NCI-H446 treated with DMSO at 0.1 percent for 48 hours (cell line): ENCODE measurements around the gene PITPNB.

Experiments used
- DNase-seq: peaks from one replicate; lab custom pipeline; 2025; lab: John Stamatoyannopoulos, UW

The PITPNB gene

DNA sequence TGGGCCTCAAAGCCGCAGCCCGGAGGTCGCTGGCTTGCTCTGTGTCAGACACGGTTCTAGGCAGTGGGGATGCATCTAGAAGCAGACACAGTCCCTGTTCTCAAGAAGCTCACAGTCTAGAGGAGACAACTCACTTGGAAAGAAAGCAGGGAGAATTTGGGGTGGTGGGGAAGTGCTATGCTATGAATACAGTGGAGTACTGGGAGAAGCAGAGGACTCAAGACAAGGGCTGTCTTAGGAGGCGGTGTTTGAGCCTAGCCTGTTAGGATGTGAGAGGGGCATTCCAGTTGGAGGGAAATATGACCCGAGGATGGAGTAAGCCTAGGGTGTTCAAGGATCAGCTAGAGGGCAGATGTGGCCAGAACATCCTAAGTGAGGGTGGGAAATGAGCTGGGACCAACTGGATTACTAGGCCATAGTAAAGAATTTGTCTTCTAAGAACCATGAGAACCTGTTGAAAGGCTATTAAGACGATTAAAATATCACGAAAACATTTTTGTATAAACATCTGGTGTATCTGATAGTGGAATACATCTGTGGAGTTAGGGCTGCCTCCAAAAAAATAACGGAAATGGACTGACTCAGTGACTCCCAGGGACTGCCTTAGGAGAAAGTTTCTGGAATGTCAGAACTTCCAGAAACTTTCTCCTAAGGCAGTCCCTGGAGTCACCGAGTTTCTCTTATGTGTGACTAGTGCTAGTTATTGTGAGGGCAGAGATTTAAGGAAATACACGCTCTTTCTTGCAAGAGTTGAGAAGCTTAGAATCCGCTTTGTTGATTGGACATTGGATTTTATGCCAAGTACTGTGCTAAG is 1.1 kb upstream of the PITPNB start:
- peak; percentile 13 for DNase-seq

DNA sequence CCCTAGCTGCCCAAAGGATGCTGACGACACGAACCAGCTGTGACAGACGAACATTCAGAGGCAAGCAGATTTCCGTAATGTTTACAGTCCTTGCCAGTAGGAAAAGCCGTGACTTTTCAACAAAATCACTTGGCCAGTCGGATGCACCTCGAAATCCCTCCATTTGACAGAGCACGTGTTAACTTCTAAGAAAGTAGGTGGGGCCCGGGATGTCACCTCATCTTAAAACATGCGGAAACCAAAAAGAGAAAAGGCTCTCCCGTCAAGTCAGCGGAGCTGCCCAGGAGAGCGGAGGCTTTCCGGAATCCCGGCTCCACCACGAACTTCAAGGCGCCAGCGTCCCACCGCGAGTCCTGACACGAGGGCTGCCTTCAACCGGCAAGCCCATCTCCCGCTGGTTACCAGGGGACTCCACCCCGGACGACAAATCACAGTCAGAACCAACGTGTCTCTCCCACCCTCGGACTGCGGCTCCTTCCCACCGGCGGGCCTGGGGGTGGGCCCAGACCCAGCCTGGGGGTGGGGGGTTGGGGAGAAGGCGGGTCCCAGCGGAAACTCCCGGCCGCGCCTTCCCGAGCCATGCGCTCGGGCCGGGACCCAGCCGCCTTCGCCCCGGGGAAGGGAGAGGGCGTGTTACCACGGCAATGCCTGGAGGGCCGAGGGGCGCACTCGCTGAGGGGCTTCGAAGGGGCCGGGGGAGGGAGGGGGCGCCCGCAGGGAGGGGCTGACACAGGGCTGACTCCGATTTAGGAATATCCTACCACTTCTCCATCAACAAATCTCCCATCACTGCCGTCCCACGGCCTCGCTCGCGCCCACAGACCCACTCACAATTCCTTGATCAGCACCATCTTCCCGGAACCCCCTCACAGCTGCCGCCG is 475 bp downstream of the PITPNB start:
- DNase-seq, result no peak

DNA sequence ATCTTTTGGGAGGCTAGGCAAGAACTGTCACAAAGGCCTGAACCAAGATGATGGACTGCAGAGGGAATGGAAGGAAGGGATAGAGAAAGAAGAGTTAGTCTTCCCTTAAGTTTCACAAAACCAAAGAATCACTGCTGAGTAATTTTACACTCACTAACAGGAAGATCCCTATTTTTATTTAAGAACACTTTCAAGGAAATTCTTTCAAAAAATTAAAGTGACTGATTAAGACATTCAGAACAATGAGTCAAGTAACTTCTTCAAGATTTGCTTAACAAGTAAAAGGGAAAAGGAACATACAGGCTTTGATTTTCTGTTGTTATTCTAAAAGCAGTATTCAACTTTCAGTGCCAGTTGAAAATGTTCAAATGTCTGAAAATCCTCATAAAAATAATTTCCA is 3.1 kb downstream of the PITPNB start:
- DNase-seq, result no peak

DNA sequence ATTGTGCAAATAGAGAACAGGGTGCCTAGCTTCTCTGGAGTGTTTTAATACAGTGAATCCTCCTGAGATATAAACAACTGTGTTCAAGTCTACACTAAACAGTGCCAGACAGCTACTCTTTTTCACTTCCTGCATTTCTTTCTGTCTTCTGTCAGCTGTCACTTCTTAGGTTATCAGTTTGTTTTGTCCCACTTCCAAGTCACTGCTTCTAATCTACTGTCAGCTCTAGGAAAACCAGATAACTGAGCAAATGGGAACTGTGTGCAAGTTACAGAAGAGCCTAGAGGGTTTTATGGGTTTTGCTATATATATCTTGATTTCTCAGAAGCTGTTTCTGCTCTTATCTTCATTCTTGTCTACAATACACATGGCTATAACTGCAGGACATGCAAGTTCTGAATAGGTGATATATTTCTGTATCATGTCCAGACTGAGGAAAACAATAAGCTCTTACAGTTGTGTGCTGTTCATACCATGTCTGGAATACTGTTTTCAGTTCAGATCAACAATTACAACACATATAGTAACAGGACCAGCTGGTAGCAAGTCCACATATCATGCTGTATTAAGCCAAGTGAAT is 5.8 kb downstream of the PITPNB start:
- no peak for DNase-seq

DNA sequence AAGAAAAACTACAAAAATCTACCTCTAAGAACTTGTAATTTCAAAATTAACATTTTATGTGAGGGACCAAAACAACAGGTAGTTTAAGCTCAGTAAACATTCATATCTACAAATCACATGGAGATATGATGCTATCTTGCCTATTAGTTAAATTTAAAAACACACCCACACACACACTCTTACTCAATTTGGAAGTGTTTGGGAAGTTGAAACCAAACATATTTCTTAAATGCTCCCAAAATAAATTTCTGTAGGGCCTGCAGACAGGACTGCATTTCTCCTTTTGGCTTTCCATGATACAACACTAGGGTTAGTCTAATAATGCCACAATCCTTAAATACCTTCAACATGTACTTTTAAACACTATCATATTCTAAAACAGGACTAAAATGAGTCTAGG is 7.0 kb downstream of the PITPNB start:
- DNase-seq, result no peak

DNA sequence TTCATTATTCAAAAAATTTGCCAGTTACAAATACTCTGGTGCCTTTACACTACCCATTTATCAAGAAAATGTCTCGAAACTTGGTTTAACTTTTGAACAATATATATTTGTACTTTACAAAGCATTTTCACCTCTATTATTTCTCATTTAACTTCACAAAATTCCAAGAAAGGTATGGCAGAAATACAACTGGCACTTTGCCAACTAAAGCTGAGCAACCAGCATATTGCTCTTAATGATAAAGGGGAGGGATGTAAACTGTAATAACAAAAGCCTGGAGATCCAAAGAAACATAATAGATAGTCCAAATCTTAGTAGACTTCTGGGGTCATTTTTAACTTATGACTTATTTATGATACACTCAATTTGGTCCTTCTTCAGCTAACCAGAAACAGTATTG is 7.7 kb downstream of the PITPNB start:
- DNase-seq, result no peak

DNA sequence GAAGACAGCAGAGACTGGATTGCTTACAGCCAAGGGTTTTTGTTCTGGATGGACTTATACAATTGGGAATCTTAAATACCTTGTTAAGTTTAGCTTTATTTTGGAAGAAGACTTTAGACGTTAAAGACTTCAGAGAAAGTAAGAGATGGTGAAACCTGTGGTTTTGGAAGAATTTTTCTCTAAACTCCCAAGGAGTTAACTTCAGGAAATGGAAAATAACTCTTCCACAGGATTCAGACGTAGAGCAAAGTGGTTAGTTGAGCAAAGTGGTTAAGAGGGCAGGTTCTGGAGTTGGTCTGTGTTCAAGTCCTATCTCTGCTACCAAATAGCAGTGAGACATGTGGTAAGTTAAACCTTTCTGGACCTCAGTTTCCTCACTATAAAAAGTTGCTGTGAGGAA is 12.8 kb downstream of the PITPNB start:
- no peak for DNase-seq

DNA sequence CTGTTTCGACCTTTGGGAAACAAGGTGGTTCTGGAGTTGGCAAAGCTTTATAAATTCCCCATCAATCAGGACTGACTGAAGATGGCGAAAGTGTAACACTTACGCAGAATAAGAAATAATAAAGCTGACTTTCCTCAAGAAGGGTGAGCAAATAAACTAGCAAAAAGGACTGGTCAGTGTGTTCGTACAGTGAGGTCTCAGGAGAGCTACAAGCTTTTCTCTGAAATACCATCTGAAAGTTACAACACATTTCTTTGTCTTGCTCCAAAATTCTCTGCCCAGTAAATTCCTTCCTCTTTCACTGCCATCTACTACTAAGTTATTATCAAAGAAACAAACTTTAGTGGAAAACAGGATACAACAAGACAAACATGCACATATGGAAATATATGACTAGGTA is 13.4 kb downstream of the PITPNB start:
- no peak for DNase-seq

DNA sequence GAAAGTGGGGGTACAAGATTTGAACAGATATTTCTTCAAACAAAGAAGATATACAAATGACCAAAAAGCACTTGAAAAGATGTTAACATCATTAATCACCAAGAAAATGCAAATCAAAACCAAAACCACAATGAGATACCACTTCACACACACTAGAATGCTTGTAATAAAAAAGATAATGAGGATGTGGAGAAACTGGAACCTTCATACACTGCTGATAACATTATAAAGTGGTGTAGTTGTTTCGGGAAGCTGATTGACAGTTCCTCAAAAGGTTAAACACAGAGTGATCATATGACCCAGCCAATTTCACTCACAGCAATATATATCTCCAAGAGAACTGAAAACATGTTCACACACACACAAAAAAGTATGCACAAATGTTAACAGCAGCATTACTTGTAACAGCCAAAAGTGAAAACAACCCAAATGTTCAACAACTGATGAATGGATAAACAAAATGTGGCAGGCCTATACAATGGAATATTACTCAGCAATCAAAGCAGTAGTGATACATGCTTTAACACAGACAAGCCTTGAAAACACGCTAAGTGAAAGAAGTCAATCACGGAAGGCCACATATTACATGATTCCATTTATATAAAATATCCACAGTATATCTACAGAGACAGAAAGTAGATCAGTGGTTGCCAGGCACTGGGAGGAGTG is 15.1 kb downstream of the PITPNB start:
- no peak for DNase-seq

DNA sequence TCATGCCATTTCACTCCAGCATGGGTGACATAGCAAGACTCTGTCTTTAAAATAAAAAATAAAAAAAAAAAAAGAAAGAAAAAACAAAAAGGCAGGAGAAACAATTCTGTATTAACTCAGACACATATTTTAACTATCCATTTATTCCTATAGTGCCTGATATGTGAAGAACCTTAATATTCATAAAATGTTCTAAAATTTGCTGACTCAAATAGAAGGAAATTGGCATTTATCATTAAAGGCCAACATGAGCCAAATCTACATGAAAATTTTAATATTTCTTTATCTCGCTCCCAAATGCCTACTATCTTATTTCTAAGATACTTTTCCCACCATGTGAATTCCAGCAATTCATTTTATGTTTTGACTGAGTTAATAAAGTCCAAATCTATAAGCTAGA is 18.9 kb downstream of the PITPNB start:
- DNase-seq, result no peak

DNA sequence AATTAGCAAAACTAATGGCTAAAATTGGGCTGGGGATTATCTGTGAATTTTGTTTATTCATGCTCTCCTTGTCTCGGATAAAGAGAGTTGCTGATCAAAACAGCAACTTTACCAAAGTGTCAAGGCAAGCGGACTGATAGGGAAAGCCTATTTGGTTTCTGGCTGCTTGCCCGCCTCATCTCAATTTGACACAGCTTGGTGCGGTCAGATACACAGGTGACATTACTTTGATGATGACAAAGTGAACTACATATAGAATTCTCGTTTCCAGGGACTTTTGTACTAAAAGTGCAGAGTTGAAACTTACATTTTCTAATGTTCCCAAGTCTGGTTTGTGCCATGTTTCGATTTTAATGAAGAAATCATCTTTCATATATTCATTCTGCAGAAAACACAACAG is 22.8 kb downstream of the PITPNB start:
- no peak for DNase-seq

DNA sequence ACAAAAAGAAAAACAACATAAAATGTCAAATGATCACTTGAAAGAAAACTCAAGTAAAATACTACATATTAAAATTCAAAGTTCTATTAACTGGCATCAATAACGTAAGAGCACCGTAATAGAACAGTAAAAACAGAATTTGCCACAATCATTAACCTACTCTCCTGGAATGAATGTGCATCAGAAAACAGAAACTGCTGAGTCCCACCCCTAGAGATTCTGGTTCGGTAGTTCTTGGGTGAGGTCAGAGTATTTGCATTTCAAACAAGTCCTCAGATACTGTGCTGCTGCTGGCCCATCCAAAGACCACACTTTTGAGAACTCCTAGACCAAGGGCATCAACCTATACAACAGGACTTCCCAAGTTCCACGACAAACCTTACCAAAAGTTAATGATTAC is 23.5 kb downstream of the PITPNB start:
- no peak for DNase-seq

DNA sequence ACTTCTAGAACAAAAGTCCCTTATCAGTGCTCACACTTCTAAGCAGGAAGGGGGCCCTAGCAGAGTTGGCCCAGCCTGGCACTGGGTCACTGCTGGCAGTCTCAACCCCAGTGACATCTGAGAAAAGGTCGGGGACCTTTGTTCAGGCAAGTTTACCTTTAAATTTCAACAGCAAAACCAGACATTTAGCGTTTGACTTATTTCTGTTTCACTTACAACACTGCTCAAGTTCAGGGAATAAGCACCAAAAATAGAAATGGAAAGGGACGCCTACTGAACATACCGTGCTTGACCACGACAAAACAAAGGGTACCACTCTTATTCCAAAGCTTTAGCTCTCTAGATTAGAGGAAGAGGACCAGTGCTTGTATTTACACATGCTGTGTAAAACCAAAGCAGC is 26.2 kb downstream of the PITPNB start:
- DNase-seq, result no peak

DNA sequence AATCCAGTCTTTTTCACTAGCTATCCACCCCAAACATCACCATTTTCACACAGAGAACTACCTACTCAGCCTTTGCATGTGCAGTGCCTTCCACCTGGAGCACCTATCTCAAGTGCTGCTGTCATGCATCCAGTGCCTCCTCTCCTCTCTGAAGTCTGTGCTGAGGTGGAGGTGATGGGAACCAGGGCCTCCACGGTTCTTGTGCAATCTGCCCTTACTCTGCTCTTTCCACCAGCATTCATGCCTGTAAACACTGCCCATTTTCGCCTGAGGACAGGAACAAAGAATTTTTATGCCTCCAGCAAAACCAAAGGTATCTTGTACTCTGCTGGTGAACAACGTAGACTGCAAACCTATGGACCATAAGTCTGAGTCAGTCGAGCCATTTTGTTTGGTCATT is 27.0 kb downstream of the PITPNB start:
- DNase-seq, result no peak

DNA sequence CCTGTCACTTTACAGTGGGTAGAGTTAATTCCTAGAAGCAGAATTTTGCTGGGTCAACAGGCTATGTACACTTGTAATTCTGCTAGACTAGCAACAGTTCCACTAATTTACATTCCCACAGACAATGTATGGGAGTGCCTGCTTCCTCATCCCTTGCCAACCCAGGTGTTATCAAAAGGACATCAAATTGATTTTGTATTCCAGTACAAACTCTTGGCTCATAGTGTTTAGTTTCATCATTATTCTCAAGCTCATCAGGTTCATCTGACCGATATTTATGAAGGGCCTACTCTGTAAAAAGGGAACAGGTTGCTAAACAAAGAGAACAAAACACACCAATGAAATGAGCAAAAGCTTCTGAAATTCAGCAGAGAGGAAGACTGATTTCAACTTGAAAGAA is 30.7 kb downstream of the PITPNB start:
- no peak for DNase-seq

DNA sequence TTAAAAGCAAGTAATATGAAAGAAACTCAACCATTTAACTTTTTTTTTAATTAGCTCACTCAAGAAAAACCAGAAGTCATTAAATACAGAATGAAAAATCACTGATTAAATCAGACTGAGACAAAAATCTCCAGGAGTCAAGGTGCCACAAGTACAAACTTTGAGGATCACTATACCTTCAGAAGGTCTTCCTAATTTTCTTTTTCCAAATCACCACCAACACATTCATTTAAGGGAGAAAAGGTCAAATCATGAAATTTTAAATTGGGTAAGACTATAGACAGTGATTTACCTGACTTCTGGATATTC is 32.3 kb downstream of the PITPNB start:
- DNase-seq, result no peak

DNA sequence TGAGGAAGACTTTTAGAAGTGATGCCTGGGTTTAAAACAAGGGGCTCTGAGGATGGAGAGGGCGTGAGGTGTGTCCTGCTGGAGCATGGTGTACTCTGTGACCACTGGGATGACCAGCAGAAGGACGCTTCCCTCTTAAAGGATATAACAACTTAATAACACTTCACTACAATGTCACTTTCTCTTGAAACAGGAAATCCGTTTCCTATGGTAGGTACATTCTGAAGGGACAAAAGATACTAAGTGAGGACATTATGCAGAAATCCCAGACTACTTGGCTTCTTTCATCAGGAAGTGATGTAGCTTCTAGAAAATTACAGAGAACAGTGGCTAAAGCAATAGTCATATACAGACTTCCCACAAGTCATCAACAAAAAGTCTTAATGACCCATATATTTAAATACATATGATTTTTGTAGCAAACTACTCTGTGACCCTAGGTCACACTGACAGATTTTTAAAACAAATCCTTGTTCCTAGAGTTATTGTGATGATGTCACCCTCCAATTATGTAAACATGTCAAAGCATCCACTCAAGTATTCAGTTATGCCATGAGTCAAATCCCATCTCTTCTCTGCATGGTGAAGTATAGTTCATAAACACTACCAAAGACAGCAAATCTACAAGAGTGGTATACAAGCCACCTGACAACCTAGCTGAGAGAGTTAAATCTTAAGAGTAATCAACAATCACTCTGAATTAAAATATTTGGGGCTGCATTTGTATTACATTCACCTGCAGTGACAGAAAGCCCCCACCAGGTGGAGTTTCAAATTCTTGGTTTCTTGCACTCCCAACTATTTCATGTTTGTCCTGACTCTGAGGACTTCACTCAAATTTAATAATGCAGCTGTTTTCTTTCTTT is 32.8 kb downstream of the PITPNB start:
- DNase-seq, result peak; percentile 17

DNA sequence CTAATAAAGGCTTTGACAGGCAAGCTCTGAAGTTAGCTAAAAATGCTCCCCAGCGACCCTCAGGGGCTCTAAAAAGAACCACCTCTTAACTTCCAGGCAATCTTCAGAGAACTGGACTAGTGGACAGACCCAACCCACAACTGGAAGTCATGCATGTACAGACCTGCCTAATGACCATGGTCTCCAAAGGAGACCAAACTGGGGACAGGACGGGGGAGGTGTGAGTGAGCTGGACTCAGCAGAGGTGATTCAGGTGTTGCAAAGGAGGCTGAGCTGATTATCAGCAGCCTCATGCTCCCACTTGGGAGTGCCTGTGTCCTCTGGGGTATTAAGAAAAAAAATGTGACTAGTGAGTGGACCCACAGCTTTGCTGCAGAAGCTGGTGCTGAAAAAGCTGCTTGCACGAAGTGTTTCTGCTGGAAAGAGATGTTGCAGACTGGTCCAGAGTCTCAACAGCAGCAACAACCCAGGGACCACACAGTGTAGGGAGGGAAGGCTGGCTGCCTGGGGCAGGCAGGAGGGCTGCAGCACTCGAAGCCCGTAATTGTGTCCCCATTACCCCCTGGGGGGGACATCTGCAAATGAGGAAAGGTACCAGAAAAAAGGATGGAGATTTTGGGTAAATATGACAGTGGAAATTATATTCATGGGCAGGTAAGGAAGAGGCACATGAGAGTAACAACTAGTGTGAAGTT is 35.3 kb downstream of the PITPNB start:
- DNase-seq, result no peak

DNA sequence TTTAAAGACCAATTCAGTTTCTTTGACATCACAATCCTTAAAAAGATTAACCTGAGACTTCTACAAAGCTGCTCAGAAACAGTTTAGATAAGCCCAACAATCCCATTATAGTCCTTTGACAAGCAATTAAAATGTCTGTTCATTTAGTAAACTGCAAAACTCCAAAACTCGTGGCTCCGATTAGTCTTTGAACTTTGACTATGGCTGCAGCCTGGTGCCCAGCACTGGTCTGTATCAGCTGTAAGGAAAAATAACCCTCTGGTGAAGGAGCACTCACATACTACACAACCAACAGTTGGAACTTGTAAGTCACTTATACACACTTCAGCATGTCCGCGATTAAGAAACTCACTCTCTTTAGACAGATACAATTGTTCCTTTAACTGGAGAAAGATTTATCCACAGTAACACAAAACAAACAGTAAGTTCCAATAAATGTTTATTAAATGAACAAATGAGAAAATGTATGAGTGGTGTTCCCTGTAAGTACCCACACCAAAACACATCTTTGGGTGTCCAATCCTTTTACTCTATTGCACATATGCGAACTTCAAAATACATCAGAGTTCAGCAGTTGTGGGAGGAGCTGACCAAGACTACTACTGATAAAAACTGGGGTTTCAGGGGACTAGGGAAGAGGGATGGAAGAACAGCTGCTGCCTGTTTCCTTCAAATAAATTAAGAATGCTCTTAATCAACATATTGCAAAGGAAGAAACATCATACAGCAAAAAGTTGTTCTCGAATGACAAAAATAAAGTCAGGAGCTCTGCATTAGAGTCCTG is 36.4 kb downstream of the PITPNB start:
- no peak for DNase-seq

DNA sequence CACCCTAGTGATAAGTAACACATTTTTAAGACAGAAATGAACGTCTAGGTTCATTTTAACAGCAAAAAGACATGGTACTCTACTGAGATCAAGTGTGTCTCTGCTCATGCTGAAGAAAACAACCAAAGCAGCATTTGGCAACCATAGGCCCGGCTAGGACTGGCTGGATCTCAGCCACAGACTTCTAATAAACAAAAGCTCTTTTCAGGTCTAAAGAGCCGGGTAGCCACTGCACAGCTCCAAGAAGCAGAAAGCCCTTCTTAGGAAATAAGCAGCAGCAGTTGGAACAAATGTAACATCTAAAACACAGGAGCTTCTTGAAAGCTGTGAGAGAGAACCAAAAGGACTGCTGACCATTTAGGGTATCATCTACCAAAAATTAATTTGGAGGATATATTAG is 37.6 kb downstream of the PITPNB start:
- DNase-seq, result peak; percentile 52
